Heart left ventricle (tissue), 16 donors: ENCODE measurements around the gene HAO1. TPM values are rescaled to one million over a fixed set of nuclear protein-coding genes. Genes with fewer than 3 reads are reported as not detected.

Experiments used
- ATAC-seq, 4 donors: fragments of 200-7000 bp; cut with Tn5 transposase; one replicate each; pipeline ENCODE4 v1.9.1; 2020 to 2022; ENCODE audit warnings: moderate library complexity in 4 of 4, mild to moderate bottlenecking in 3 of 4, moderate number of reproducible peaks in 1 of 4
- DNase-seq, 5 donors: peaks; one replicate each; pipeline ENCODE4 v3.0.0-alpha.2; 2020
- H3K27ac ChIP-seq, 12 donors: fragments of 200-600 bp; sonication (generic) in 4 of 12; one replicate each; pipeline versions ENCODE4 v1.5.0 to v1.8.0; 2016 to 2022; ENCODE audit warnings: mild to moderate bottlenecking in 2 of 12
- H3K27me3 ChIP-seq, 9 donors: fragments of 200-600 bp; sonication (generic) in 2 of 9; one replicate each; pipeline versions ENCODE4 v1.5.1 to v1.8.0; 2016 to 2022; ENCODE audit warnings: mild to moderate bottlenecking in 3 of 9
- H3K36me3 ChIP-seq, 9 donors: fragments of 200-600 bp; sonication (generic) in 2 of 9; one replicate each; pipeline versions ENCODE4 v1.5.0 to v1.8.0; 2018 to 2022; ENCODE audit warnings: mild to moderate bottlenecking in 2 of 9
- H3K4me1 ChIP-seq, 12 donors: fragments of 200-600 bp; sonication (generic) in 4 of 12; one replicate each; pipeline versions ENCODE4 v1.5.0 to v1.8.0; 2016 to 2022; ENCODE audit warnings: mild to moderate bottlenecking in 3 of 12
- H3K4me3 ChIP-seq, 12 donors: fragments of 200-600 bp; sonication (generic) in 4 of 12; one replicate each; pipeline versions ENCODE4 v1.5.0 to v1.8.0; 2017 to 2022; ENCODE audit warnings: mild to moderate bottlenecking in 9 of 12, moderate library complexity in 4 of 12
- H3K9me3 ChIP-seq, 12 donors: fragments of 200-600 bp; sonication (generic) in 4 of 12; one replicate each; pipeline versions ENCODE4 v1.5.0 to v1.8.0; 2016 to 2022; ENCODE audit warnings: mild to moderate bottlenecking in 1 of 12
- POLR2A ChIP-seq, 2 donors: fragments of 450-650 bp; IDR thresholded peaks; one replicate each; pipeline ENCODE4 v1.6.1; 2017; ENCODE audit warnings: antibody characterized with exemption in 2 of 2, mild to moderate bottlenecking in 2 of 2, moderate library complexity in 2 of 2
- WGBS, 4 donors: extraction: QIAGEN DNeasy Blood & Tissue Kit in 2 of 4; methylation state at CpG; one replicate each; pipeline versions ENCODE4 v1.1.5 to v1.1.7; 2013 to 2018; 5-methylcytosine and 5-hydroxymethylcytosine counted together
- intact Hi-C, 10 donors: fragments of 100-400 bp; cut with DNase I; formaldehyde crosslinking; loops; one replicate each; pipeline versions ENCODE4 v1.11.1 to v1.14.2; 2022
- polyA plus RNA-seq, 2 donors: library from polyadenylated mRNA; stranded (reverse); fragments of 200-250 nt; gene quantifications; one replicate each; pipeline ENCODE4 v1.2.3, GENCODE V29; 2013
- total RNA-seq, 9 donors: library from RNA; depleted of rRNA in 2 of 9; stranded (reverse); fragments of >200 nt in 2 of 9; fragmentation: NEBNext Ultra II Directional in 3 of 9; extraction: Animal tissue kit (Norgen Biotek cat#: 25700) in 3 of 9; gene quantifications; one replicate each; pipeline versions ENCODE4 v1.1.0 to v1.2.4, GENCODE V29; 2016 to 2023
- TF ChIP-seq, protein P1 (sequence below), 12 donors: fragments of 200-600 bp; sonication (generic) in 4 of 12; IDR thresholded peaks; one replicate each; pipeline versions ENCODE4 v1.5.0 to v1.8.0; 2018 to 2022; ENCODE audit warnings: antibody characterized with exemption in 12 of 12, mild to moderate bottlenecking in 5 of 12
- donor health status: ischemic (EF 13 %, LVEDD 7.1; RV severe dilation, severe dysfunction).
- donor health status: healthy with polysubstance abuse.
- donor health status: DM: no; HTN: yes; CAD: no.
- donor health status: DM: no; HTN: no; CAD: no.
- donor health status: ischemic (EF 25% LVEDD 6.9; RV normal size, moderate dysfunction).
- donor health status: ischemic (EF 25% LVEDD 5.7; RV mildly dilated, moderate dysfunction).
- donor health status: healthy.
- donor health status: DM: yes; HTN: yes; CAD: no.
- donor health status: ischemic (EF 35%, LVEDD 5.7; RV mildly dilated, moderate dysfunction).
- donor health status: nonischemic (EF 11% LVEDD 7.7; RV severe dilation, severe dysfunction).
- donor health status: DM: yes; HTN: yes; CAD: no.
- donor health status: PGD.
- donor health status: ischemic (EF 29% LVEDD 5.4; RV normal size, mild dysfunction).
- donor health status: nonischemic (EF 23%, LVEDD 6.1; RV moderate dilation, normal function).

HAO1 gene
- total and polyA plus RNA-seq, 11 donors, result 0.17 TPM; not detected in 10

DNA sequence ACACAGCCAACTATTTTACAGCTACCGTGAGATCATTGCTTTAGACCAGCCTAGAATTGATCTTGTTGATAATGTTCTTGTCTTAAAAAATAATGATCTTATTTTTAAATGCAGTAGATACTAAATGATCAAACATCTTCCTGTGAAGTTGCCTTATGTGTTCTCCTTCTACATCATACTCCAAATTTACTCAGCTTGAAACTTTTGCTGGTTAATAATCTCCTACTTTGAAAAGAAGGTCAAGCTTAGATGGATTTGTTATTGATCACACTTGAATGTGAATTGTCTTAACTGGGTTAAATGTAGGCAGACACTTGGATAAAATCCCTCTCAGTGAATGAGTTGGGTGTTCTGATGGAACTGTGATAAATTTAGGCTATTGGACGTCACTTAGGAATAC lies 91.9 kb downstream of the HAO1 start:
- Histone ChIP-seq H3K9me3 (no peaks in the 10 kb centered on the region), H3K4me3 (no peak overlapping the region), H3K36me3 (no peaks in the 10 kb centered on the region), H3K4me1 (no peaks in the 10 kb centered on the region), H3K27ac (no peak overlapping the region), H3K27me3 (no peaks in the 10 kb centered on the region)
- WGBS, 4 donors, result 73 to 89% (median 76%) methylated on average over 2 of the region's 2 CpGs
- intact Hi-C loops, result no loop called here
- ATAC-seq, result no peak
- no peak for DNase-seq
- TF ChIP-seq, protein P1, sequence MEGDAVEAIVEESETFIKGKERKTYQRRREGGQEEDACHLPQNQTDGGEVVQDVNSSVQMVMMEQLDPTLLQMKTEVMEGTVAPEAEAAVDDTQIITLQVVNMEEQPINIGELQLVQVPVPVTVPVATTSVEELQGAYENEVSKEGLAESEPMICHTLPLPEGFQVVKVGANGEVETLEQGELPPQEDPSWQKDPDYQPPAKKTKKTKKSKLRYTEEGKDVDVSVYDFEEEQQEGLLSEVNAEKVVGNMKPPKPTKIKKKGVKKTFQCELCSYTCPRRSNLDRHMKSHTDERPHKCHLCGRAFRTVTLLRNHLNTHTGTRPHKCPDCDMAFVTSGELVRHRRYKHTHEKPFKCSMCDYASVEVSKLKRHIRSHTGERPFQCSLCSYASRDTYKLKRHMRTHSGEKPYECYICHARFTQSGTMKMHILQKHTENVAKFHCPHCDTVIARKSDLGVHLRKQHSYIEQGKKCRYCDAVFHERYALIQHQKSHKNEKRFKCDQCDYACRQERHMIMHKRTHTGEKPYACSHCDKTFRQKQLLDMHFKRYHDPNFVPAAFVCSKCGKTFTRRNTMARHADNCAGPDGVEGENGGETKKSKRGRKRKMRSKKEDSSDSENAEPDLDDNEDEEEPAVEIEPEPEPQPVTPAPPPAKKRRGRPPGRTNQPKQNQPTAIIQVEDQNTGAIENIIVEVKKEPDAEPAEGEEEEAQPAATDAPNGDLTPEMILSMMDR (IDR thresholded peaks at IDR 0.05), result no peak
- TF ChIP-seq POLR2A (IDR thresholded peaks at IDR 0.05), result no peak

- H3K27me3 ChIP-seq, result no peaks in the 10 kb centered on the region
- no peak overlapping the region for H3K27ac ChIP-seq
- no peak overlapping the region for H3K4me3 ChIP-seq
- ATAC-seq (no peak), DNase-seq (no peak)
- no peaks in the 10 kb centered on the region for H3K9me3 ChIP-seq
- H3K36me3 ChIP-seq, result no peaks in the 10 kb centered on the region
- intact Hi-C loops, result no loop called here
- peaks cover 0 to 5% (median 0%) of the 10 kb centered on the region in 12 donors for H3K4me1 ChIP-seq
- TF ChIP-seq POLR2A (IDR thresholded peaks at IDR 0.05), result no peak
- TF ChIP-seq, protein P1 (IDR thresholded peaks at IDR 0.05), result no peak
Observed at GRCh38 chr20:7843613-7844012, 96.6 kb downstream of the HAO1 start.

- no peaks in the 10 kb centered on the region for H3K9me3 ChIP-seq
- intact Hi-C loops, result no loop called here
- 23 to 53% (median 39%) methylated on average over 2 of the region's 2 CpGs for WGBS, 4 donors
- H3K27ac ChIP-seq, result peak overlapping the region in 1 of 12 donors; percentile 40
- peaks cover 0 to 5% (median 0%) of the 10 kb centered on the region in 12 donors for H3K4me1 ChIP-seq
- DNase-seq (peak in 4 of 5 donors; percentile 18 to 46 (median 28)), ATAC-seq (peak; percentile 26 to 94 (median 81))
- H3K27me3 ChIP-seq, result no peaks in the 10 kb centered on the region
- TF ChIP-seq, protein P1 (IDR thresholded peaks at IDR 0.05), result no peak
- no peak for TF ChIP-seq POLR2A (IDR thresholded peaks at IDR 0.05)
- no peak overlapping the region for H3K4me3 ChIP-seq
- H3K36me3 ChIP-seq, result no peaks in the 10 kb centered on the region
Observed at GRCh38 chr20:7841971-7842310, 98.3 kb downstream of the HAO1 start.

GRCh38 chr20:7841291-7841970 lies 98.8 kb downstream of the HAO1 start:
- Histone ChIP-seq H3K27me3 (no peaks in the 10 kb centered on the region), H3K4me3 (no peak overlapping the region), H3K36me3 (no peaks in the 10 kb centered on the region), H3K9me3 (no peaks in the 10 kb centered on the region), H3K27ac (peak overlapping the region in 2 of 12 donors; percentile 2 to 40), H3K4me1 (peaks cover 0 to 5% (median 0%) of the 10 kb centered on the region in 12 donors)
- TF ChIP-seq POLR2A (IDR thresholded peaks at IDR 0.05), result no peak
- TF ChIP-seq, protein P1 (IDR thresholded peaks at IDR 0.05), result no peak
- intact Hi-C loops, result no loop called here
- no peak for DNase-seq
- ATAC-seq, result peak; percentile 37 to 82 (median 58)
- WGBS, 4 donors, result 57 to 66% (median 64%) methylated on average over 2 of the region's 2 CpGs
